Spleen (tissue), 11 donors: Measurements from ENCODE around the gene C10orf88. TPM values are rescaled to one million over a fixed set of nuclear protein-coding genes. Genes with fewer than 3 reads are reported as not detected.

Experiments used
- DNase-seq: peaks from one replicate; pipeline ENCODE4 v3.0.0-alpha.2; 2020
- H3K27ac ChIP-seq, 8 donors: fragments of 200-600 bp; sonication (generic) in 7 of 8; 1 replicate in 4 of 8; 2 replicates in 4 of 8; pipeline versions ENCODE4 v1.5.0 to v1.8.0; 2016 to 2021; ENCODE audit warnings: inconsistent platforms in 4 of 8, mild to moderate bottlenecking in 4 of 8, moderate library complexity in 1 of 8
- H3K27me3 ChIP-seq, 7 donors: fragments of 200-600 bp; sonication (generic) in 6 of 7; replicated peaks in 1 of 7; 1 replicate in 4 of 7; 2 replicates in 3 of 7; pipeline versions ENCODE4 v1.5.0 to v1.8.0; 2016 to 2021; ENCODE audit warnings: inconsistent platforms in 3 of 7, mild to moderate bottlenecking in 1 of 7
- H3K36me3 ChIP-seq, 6 donors: fragments of 200-600 bp; sonication (generic) in 5 of 6; 1 replicate in 4 of 6; 2 replicates in 2 of 6; pipeline versions ENCODE4 v1.5.0 to v1.8.0; 2016 to 2021; ENCODE audit warnings: inconsistent platforms in 2 of 6
- H3K4me1 ChIP-seq, 6 donors: fragments of 200-600 bp; sonication (generic) in 5 of 6; 1 replicate in 3 of 6; 2 replicates in 3 of 6; pipeline versions ENCODE4 v1.5.0 to v1.8.0; 2016 to 2021; ENCODE audit warnings: inconsistent platforms in 3 of 6
- H3K4me3 ChIP-seq, 8 donors: fragments of 200-600 bp; sonication (generic) in 7 of 8; 1 replicate in 4 of 8; 2 replicates in 4 of 8; pipeline versions ENCODE4 v1.5.0 to v1.8.0; 2016 to 2021; ENCODE audit warnings: inconsistent platforms in 4 of 8, mild to moderate bottlenecking in 4 of 8, moderate library complexity in 2 of 8
- H3K9me3 ChIP-seq, 8 donors: fragments of 200-600 bp; sonication (generic) in 7 of 8; 1 replicate in 4 of 8; 2 replicates in 4 of 8; pipeline versions ENCODE4 v1.5.0 to v1.8.0; 2016 to 2021; ENCODE audit warnings: inconsistent platforms in 4 of 8
- POLR2A ChIP-seq, 3 donors: fragments of 450-650 bp; IDR thresholded peaks; one replicate each; pipeline ENCODE4 v1.5.1; 2017; ENCODE audit warnings: antibody characterized with exemption in 3 of 3, mild to moderate bottlenecking in 1 of 3
- POLR2AphosphoS5 ChIP-seq, 3 donors: sonication (generic); formaldehyde crosslinking; IDR thresholded peaks; one replicate each; pipeline ENCODE4 v1.5.1; 2017; ENCODE audit warnings: antibody characterized with exemption in 3 of 3
- intact Hi-C: fragments of 100-400 bp; cut with DNase I; formaldehyde crosslinking; loops from one replicate; pipeline ENCODE4 v1.15.0; 2023; ENCODE audit warnings: low total_unique reads
- polyA plus RNA-seq, 3 donors: library from polyadenylated mRNA; stranded (reverse); fragments of 200-250 nt; gene quantifications; one replicate each; pipeline ENCODE4 v1.2.1, GENCODE V29; 2013
- total RNA-seq, 7 donors: library from RNA; depleted of rRNA in 3 of 7; stranded (reverse); fragments of >200 nt in 3 of 7; fragmentation: NEBNext Ultra II Directional in 4 of 7; extraction: Animal tissue kit (Norgen Biotek cat#: 25700) in 4 of 7; gene quantifications; one replicate each; pipeline versions ENCODE4 v1.1.0 to v1.2.1, GENCODE V29; 2016 to 2021
- TF ChIP-seq, protein P1 (sequence below), 11 experiments: fragments of 200-600 bp in 7 of 11; fragments of 450-650 bp in 4 of 11; sonication (generic) in 4 of 11; IDR thresholded peaks in 8 of 11; conservative IDR thresholded peaks in 3 of 11; 1 replicate in 7 of 11; 2 replicates in 4 of 11; pipeline versions ENCODE4 v1.4.0 to v1.8.0; 2016 to 2021; ENCODE audit warnings: antibody characterized with exemption in 11 of 11, inconsistent platforms in 4 of 11, mild to moderate bottlenecking in 1 of 11
- donor health status: healthy with polysubstance abuse.
- donor health status: DM: no; HTN: no; CAD: no; lungs with moderate emphysema.
- donor health status: DM: no; HTN: no; CAD: no.
- donor health status: Bipolar disorder and iron deficiency.
- donor health status: healthy.
- donor health status: DM: no; HTN: no; CAD: no.
- donor health status: DM: yes; HTN: yes; CAD: no.

Gene C10orf88
- total and polyA plus RNA-seq, 10 donors, result 4.7 to 10.2 (median 7.0) TPM

GRCh38 chr10:122882766-122883165, 71.3 kb downstream of the C10orf88 start:
- Histone ChIP-seq H3K9me3 (no peaks in the 10 kb centered on the region), H3K27ac (no peak overlapping the region), H3K4me3 (no peak overlapping the region), H3K27me3 (peaks cover 0 to 6% (median 0%) of the 10 kb centered on the region in 7 donors), H3K36me3 (no peaks in the 10 kb centered on the region), H3K4me1 (peaks cover 0 to 26% (median 21%) of the 10 kb centered on the region in 6 donors)
- DNase-seq, result no peak
- intact Hi-C loops, result no loop called here
- TF ChIP-seq, protein P1, sequence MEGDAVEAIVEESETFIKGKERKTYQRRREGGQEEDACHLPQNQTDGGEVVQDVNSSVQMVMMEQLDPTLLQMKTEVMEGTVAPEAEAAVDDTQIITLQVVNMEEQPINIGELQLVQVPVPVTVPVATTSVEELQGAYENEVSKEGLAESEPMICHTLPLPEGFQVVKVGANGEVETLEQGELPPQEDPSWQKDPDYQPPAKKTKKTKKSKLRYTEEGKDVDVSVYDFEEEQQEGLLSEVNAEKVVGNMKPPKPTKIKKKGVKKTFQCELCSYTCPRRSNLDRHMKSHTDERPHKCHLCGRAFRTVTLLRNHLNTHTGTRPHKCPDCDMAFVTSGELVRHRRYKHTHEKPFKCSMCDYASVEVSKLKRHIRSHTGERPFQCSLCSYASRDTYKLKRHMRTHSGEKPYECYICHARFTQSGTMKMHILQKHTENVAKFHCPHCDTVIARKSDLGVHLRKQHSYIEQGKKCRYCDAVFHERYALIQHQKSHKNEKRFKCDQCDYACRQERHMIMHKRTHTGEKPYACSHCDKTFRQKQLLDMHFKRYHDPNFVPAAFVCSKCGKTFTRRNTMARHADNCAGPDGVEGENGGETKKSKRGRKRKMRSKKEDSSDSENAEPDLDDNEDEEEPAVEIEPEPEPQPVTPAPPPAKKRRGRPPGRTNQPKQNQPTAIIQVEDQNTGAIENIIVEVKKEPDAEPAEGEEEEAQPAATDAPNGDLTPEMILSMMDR (IDR thresholded peaks at IDR 0.05 in 8 of 11, conservative IDR thresholded peaks at IDR 0.05 in 3 of 11), result no peak
- TF ChIP-seq POLR2A (IDR thresholded peaks at IDR 0.05) (no peak), POLR2AphosphoS5 (IDR thresholded peaks at IDR 0.05) (no peak)

Other genes with a start within 250 kb of the C10orf88 start
- 1 to 10 TPM; 1.2 to 2.5 (median 1.8) TPM for gene CUZD1, start 108.4 kb downstream of the C10orf88 start, total RNA-seq
- 1 to 10 TPM; 1.1 to 2.4 (median 1.9) TPM for gene CUZD1, start 108.4 kb downstream of the C10orf88 start, polyA plus RNA-seq
- gene FAM24B, start 74.6 kb downstream of the C10orf88 start, total RNA-seq, result 1 to 10 TPM; 2.8 to 8.5 (median 6.0) TPM
- 1 to 10 TPM; 5.2 to 8.2 (median 5.4) TPM for gene FAM24B, start 74.6 kb downstream of the C10orf88 start, polyA plus RNA-seq
- not detected for gene FAM24A, start 43.6 kb downstream of the C10orf88 start, total RNA-seq
- gene FAM24A, start 43.6 kb downstream of the C10orf88 start, polyA plus RNA-seq, result not detected
- 1 to 10 TPM; 1.2 to 4.9 (median 2.4) TPM for gene PSTK, start 26.2 kb upstream of the C10orf88 start, total RNA-seq
- gene PSTK, start 26.2 kb upstream of the C10orf88 start, polyA plus RNA-seq, result 1 to 10 TPM; 3.0 to 3.5 (median 3.3) TPM
- 10 to 100 TPM; 13.9 to 26.7 (median 19.8) TPM for gene IKZF5, start 54.6 kb upstream of the C10orf88 start, total RNA-seq
- gene IKZF5, start 54.6 kb upstream of the C10orf88 start, polyA plus RNA-seq, result 10 to 100 TPM in 2 of 3 donors, 1 to 10 TPM in 1; 8.9 to 11.7 (median 10.1) TPM
- gene ACADSB, start 54.8 kb upstream of the C10orf88 start, total RNA-seq, result 10 to 100 TPM; 11.8 to 23.9 (median 15.5) TPM
- gene ACADSB, start 54.8 kb upstream of the C10orf88 start, polyA plus RNA-seq, result 1 to 10 TPM; 5.1 to 6.3 (median 5.9) TPM
- gene HMX3, start 181.7 kb upstream of the C10orf88 start, total RNA-seq, result not detected
- gene HMX3, start 181.7 kb upstream of the C10orf88 start, polyA plus RNA-seq, result not detected
- gene HMX2, start 193.9 kb upstream of the C10orf88 start, total RNA-seq, result not detected
- under 1 TPM in 1 of 3 donors, not detected in 2; 0.08 TPM for gene HMX2, start 193.9 kb upstream of the C10orf88 start, polyA plus RNA-seq
- gene BUB3, start 200.2 kb upstream of the C10orf88 start, total RNA-seq, result 100 to 1,000 TPM in 4 of 7 donors, 10 to 100 TPM in 3; 94.2 to 193 (median 111) TPM
- 10 to 100 TPM; 33.7 to 65.1 (median 62.2) TPM for gene BUB3, start 200.2 kb upstream of the C10orf88 start, polyA plus RNA-seq